Frontal cortex (tissue), 4 donors: ENCODE measurements around the gene MAP3K7CL. TPM values are rescaled to one million over a fixed set of nuclear protein-coding genes. Genes with fewer than 3 reads are reported as not detected.
"Not testable (repeated sequence)": the region's sequence is repeated elsewhere in the genome, so short reads cannot be mapped to it uniquely, and the experiment has no call there.

Experiments used
- DNase-seq, 2 donors: peaks; one replicate each; pipeline ENCODE4 v3.0.0; 2012; ENCODE audit warnings: low spot score in 2 of 2
- FAIRE-seq: peaks from 2 replicates; lab custom pipeline; 2012; peaks lifted over from hg19 to GRCh38; lab: Jason Lieb, UNC
- total RNA-seq: library from RNA; depleted of rRNA; stranded (reverse); fragments of >200 nt; gene quantifications from one replicate; pipeline ENCODE4 v1.2.3, GENCODE V29; 2014
- donor health status: control.
- donor health status: control.
- donor health status: control.

MAP3K7CL gene
- total RNA-seq, 1 donor from 2014 or later, result 1.2 TPM

DNA sequence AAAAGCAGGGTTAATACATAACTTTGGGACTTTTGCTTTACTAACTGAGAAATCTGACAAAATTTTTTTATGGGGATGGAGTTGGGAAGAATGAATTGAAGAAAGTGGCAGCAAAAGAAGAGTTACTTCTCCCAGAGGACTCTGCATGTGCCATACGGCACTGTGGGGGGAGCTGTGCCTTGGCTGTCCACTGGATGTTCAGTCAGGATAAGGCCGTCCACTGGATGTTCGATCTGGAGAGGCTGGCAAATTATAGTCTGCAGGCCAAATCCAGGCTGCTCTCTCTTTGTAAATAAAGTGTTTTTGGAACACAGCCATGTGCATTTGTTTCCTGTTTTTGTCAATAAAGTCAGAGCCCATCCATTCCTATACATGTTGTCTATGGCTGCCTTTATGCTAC lies 4.5 kb upstream of the MAP3K7CL start:
- DNase-seq (no peak), FAIRE-seq (no peak)

DNA sequence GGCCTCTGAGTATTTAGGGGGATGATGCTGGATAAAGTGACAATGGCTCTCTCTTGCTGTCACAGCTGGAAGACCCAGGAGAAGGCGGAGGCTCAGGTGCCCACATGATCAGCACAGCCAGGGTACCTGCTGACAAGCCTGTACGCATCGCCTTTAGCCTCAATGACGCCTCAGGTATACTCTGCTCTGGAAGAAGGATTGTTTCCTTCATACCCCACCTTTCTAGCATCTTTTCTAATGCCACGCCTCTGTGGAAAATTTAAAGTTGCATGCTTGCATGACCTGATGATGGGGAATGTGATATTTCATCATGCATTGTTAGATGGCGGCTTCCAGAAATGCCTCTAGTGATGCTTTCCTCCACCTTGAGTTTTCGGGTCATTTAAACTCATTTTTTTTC lies 2.8 kb downstream of the MAP3K7CL start:
- FAIRE-seq (no peak), DNase-seq (no peak)

DNA sequence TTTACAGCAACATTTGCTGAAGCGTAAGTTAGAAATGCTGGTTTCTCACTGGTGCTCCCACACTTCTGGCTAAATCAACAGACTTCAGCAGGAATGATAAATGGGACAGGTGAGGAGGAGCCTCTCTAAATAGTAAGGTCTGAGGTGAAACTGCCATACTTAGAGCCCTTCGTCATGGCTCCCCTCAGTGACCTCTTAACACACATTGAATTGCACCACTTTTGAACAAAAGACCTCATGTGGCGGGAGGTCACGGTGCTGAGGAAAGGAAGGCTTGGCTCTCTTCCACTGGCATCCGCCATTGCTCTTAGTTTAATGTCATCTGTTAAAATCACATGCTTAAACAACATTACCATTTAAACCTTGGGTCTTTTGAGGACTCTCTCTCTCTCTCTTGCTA lies 3.4 kb downstream of the MAP3K7CL start:
- FAIRE-seq, result no peak
- no peak for DNase-seq

DNA sequence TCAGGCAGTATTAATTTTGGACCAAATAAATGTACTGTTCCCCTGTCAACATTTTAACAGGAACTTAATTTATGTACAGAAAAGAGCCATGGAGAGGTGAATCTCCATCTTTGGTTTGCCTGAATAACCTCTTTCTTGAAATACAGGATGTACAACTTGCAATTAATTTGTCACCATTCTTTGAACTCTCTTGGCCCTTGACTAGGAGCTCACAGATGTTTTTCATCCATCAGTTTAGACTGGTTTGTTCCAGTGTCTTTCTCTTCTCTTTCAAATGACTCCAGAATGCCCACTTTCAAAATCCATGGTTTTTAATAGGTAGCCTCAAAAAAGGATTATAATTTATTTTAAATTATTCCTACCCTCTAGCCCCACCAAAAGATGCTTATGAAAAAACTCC lies 5.0 kb downstream of the MAP3K7CL start:
- no peak for FAIRE-seq
- DNase-seq, result no peak

DNA sequence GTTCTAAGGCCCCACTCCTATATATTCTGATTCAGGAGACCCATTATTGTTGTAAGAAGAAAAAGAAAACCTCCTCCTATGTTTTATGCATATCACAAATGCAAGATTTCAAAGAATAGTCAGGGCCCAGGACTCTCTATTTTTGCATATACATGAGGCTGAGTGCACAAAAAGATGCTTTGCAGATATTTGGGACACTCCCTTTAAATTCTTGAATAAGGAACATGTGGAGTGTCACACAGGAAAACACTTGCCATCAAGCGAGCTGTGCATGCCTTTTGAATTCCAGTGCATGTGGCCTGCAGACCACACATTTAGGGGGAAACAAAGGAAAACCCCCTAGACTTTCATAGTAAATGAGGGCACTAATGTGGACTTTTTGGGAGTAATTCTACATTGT lies 5.6 kb downstream of the MAP3K7CL start:
- DNase-seq, result no peak
- FAIRE-seq, result no peak

DNA sequence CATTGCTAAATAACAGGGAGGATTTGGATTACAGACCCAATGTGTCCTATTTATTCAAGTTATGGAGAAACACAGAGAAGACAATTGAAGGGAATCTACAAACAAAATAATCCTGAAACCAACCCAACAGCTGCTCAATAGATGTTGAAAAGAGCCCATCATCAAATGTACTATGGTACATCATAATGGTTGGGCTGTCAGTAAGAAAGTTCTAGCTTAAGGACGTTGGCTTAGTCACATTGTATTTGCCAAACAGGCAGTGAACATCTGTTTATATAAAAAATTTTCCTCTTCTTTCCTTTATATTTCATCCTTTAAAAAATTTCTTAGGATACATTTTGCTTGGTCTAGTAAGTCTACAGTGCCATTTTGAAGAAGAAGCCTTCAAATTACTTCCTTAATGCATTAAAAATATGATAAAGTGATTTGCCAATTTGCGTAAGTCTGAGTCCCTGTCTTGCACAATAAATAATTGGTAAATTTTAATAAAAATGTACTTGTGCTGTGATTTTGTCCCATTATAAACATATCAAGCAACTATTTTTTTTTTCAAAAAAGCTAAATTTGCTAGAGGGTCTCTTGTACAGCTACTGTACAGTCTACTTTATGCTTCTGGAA lies 14.4 kb downstream of the MAP3K7CL start:
- FAIRE-seq, result no peak
- no peak for DNase-seq

DNA sequence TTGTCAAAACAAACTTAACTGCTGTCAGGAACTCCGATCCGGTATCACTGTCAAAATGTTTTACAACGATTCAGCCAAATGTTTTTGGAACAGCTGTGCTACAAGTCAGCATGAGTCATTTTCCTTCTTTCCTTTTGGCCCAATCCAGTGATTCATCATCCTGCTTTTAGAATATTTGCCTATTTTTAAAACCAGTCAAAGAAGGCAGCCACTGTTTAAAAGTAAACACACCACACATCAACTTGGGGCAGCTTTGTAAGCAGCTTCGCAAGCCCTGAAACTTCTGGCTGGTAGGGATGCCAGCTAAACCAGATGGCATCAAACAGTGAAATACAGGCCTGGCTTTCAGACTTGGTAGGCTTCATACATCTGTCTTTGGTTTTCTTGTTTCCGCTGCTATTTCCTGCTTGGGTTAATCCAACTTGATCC lies 14.9 kb downstream of the MAP3K7CL start:
- FAIRE-seq, result no peak
- peak; percentile 7 to 41 for DNase-seq

DNA sequence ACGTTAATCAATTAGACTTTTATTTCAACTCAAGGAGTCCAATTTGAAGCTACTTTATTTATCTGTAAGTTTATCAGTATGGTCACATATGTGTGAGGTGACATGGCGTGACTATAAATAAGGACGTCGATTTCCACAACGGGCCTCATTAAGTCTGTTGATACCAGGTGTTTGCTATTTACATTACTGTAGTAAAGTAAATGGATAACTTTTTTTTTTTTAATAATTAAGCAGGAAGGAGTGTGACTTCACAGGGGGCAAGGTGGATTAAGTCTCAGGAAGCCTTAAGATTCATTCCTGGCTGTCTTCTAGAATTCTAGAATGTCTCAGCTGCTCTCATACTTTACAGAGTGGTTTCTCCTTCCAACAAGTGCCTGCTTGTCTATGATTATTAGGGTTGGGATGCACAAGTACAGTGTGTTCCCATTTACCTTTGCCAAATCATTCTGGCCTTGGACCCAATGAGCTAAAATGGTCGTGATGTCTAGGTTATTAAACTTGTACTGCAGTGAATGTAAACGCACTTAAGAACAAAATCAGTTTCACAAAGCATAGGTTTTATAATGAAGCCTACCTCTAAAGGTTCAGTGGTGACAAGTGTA lies 15.5 kb downstream of the MAP3K7CL start:
- no peak for FAIRE-seq
- no peak for DNase-seq

DNA sequence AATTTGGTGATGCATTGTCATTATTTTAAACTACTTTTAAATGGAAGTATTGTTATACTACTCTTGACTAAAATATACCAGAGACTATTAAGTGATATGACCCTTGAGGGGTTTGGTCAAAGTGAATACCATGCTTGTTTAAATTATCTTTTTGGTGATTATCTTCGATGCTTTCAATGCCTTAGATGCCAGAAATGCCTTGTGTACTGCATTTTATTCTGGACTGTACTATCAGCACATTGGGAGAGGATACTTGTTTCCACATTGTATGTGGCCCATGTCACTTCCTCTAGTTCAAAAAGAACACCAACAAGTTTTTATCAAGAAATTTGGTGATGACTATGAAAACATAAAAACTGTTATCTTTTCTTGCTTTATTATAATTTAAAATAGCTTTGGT lies 16.3 kb downstream of the MAP3K7CL start:
- FAIRE-seq, result no peak
- no peak for DNase-seq

DNA sequence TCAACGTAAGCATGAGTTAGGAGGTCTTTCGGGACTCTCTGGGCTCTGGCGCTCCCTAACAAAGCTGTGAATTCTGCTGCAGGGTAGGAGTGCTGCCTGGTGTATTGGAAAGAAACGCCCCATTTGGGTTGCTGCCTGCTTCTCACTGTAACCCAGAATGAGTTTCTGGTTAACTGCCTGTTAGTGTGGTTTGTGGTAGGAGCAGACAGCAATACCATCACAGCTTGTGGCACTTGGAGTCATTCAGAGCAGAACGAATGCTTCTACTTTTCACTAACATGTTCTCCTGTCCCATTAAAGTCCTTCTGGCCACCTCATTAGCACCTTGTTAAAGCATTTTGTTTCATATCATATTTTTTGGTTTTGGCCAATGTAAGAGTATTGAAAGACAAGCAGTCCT lies 18.1 kb downstream of the MAP3K7CL start:
- DNase-seq (no peak), FAIRE-seq (no peak)

DNA sequence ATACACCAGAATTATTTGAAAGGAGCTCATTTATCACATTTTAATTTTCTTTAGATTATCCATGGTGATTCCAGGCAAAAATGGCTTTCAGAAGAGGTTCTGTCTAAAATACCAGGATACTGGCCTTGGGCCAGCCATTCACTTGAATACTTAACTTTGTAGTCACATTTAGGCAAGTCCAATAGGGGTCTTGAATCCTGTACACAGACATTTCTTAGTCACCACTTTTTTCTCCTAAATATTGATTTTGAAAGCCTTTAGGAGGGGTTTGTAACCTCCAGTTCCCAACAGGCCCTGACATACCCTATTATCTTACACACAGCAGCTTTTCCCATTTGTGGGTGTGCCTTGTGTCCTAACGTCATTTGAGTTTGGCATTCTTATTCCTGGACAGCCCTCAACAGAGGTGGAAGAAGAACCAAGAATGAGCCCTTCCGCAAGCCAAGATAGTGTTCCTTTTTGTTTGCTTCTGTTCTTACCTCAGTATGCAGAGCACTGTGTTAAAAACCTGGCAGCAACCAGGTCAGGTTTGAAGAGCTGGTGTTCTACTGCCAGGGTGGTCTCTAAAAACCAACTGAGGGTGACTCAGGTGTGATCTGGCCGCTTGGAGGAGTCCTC lies 19.5 kb downstream of the MAP3K7CL start:
- DNase-seq, result no peak
- FAIRE-seq, result no peak

DNA sequence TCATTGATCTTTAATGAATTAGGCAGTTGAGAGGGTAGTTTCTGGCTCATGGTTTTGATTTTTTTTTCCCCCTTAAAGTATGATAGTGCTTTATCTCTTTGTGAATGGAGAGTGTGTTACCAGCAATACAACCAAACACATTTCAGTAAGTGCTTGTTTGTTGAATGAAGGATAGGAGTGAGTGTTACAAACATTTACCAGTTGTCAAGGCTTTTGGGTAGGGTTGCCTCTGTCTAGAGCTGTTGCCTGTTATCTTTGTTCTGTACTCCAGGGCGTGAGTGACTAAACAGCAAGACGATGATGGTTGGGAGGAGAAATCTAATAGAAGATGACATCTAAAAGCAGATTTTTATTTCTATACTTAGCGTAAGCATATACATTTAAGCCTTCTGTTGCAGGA lies 21.5 kb downstream of the MAP3K7CL start:
- FAIRE-seq (no peak), DNase-seq (no peak)

DNA sequence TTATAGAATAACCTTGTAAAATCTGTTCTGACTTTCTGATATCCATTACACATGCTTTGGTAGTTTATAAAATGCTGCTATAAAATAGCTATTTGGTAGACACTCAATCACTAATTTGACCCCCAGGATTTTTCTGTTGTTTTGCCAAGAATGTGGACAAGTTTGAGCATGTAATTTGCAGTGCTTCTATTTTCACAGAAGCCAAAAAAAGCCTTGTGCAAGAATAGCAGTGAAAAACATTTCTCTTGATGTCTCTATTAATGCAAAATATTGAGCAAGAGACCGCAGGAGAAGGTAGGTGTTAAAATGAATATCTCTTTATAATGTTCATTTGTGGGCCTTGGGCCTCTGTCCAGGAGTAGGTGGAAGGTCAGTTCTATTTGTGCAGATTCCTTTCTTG lies 22.5 kb downstream of the MAP3K7CL start:
- DNase-seq (no peak), FAIRE-seq (no peak)

DNA sequence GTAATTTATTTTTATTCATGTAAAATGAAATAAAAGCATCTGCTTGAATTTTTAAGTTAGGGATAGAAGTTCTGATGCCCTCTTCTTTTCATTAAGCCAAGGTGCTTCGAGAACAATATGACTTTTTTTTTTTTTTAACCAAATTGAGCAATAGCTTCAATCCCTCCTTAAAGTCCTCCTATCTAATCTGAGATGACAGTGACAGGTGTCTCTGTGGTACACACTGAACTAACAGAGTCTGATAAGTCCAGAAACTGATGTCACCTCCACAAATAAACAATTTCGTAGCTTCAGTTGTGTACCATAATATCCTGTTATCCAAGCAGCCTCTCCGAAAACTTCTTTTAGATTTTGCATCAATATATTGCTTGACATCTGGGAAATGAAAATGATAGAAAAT lies 23.8 kb downstream of the MAP3K7CL start:
- FAIRE-seq (no peak), DNase-seq (no peak)

DNA sequence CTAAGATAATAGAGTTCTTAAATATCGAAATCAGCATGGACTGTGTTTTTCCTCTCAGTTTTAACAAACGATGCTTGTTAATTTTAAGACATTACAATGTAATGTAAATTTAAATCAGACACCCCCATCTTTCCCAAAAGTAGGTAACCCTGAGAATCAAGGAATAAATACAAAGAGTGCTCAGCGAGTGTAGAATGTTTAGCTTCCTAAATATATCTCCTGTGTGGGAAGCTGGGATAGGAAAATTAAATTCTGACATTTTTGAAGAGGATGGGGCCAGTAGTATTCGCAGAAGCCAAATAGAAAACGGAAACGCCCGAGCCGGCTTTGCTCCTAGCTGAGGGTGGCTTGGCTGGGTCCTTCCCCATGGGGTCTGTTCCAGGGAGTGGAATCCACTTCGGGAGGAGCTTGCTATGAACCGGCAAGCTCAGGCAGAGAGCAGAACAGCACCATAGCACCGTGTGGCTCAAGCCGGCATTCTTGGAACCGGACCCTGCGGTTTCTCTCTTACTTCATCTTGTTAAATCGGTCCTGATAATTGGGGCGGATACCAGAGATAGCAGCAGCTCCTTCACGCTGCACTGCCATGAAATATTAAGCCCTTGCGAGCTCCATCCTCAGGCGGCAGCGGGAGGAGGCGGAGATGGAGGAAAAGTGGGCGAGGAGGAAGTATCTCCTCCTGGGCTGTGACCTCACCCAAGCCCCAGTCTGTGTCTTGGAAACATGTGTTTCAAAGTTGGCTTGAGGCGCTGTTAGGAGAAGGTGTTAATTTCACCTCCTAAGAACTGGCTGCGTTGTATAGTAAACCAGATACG lies 24.9 kb downstream of the MAP3K7CL start:
- no peak for FAIRE-seq
- DNase-seq, result no peak

DNA sequence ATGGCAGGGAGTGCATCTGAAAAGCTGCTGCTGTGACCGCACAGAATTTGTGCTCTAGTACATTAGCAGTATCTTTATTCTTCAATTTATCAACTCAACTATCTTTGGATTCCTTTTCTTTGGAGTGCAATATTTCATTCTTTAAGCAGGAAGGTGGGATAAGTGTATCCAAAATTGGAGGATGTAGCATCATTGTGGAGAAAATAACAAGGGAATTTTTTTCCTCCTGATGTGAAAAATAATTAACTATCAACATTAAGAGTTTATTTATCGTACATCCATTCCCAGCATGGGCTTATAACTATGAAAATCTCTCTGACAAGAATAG lies 25.5 kb downstream of the MAP3K7CL start:
- FAIRE-seq (no peak), DNase-seq (no peak)

DNA sequence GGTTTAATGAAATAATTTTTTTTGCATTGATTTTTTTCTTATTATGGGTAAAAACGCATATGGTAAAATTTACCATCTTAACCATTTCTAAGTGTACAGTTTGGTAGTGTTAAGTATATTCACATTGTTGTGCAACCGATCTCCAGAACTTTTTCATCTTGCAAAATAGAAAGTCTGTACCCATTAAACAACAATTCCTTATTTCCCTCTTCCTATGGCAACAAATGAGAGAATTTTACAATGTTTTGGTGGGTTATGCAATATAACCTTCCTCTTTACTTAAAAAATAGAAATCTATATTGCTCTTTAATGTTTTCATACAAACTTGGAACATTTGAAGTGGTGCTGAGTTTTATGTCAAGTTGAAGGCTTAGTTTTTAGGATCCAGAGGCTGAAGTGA lies 26.6 kb downstream of the MAP3K7CL start:
- FAIRE-seq, result no peak

DNA sequence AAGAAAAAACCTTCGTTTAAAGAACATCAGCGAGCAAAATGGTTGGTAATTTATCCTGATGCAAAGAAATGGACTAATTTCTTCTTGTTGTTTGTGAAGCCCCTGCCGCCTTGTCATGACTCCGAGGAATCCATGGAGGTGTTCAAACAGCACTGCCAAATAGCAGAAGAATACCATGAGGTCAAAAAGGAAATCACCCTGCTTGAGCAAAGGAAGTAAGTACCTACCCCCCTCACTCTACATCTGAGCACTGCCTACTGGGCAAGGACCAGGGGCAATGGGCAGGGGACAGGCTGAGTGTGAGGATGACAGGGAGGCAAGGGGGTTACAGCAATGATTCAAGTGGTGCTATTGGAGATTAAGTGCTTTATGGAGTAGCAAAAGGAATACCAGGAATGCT lies 29.4 kb downstream of the MAP3K7CL start:
- FAIRE-seq, result no peak

More for the DNA sequence above, 26.6 kb downstream of the MAP3K7CL start:
- DNase-seq, result no peak

DNA sequence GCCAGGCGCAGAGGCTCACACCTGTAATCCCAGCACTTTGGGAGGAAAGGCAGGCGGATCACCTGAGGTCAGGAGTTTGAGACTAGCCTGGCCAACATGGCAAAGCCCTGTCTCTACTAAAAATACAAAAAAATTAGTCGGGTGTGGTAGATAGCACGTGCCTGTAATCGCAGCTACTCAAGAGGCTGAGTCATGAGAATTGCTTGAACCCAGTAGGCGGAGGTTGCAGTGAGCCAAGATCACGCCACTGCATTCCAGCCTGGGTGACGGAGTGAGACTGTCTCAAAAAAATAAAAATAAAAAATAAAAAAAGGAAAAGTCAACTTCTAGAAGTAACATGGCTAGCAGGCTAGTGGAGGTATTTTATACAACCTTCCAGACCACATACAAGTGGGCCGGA lies 32.4 kb downstream of the MAP3K7CL start:
- not testable (repeated sequence) for FAIRE-seq, DNase-seq

More for the DNA sequence above, 29.4 kb downstream of the MAP3K7CL start:
- no peak for DNase-seq

DNA sequence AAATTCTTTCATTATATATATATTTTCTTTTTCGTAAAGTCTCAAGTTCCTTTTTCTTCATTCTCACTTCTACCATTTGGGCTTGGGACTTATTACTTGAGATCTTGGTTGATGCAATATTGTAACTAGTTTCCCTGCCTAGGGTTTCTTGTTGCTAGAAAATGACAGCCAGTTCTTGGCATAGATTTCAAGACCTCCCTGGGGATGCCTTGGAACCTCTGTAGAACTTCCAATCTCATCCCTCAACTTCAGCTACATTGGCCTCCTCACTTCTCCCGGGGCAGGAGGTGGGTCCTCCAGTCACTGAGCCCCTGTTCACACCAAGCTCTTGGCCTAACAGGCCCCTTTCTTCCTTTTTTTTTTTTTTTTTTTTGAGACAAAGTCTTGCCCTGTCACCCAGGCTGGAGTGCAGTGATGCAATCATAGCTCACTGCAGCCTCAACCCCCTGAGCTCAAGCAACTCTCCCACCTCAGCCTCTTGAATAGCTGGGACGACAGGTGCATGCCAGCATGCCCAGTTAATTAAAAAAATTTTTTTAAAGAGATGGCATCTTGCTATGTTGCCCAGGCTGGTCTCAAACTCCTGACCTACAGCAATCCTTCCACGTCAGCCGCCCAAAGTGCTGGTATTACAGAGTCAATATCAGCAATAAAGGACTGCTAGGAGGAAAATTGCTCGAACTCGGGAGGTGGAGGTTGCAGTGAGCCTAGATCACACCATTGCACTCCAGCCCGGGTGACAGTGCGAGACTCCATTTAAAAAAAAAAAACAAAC lies 33.1 kb downstream of the MAP3K7CL start:
- FAIRE-seq, result no peak

More for the DNA sequence above, 33.1 kb downstream of the MAP3K7CL start:
- DNase-seq, result no peak
